H4 (cell line): ENCODE data around the gene LSM2. TPM values are rescaled to one million over a fixed set of nuclear protein-coding genes. Genes with fewer than 3 reads are reported as not detected.

Source experiments
- DNase-seq: peaks from one replicate; pipeline ENCODE4 v3.0.0-alpha.2; 2015; ENCODE audit warnings: low spot score
- total RNA-seq: library from RNA; depleted of rRNA; stranded (reverse); fragments of >200 nt; shearing (Covaris generic); gene quantifications from 2 replicates; pipeline ENCODE4 v1.2.3, GENCODE V29; 2014; rRNA removed

Gene LSM2
- total RNA-seq, 1 experiment from 2014 or later, result 123 TPM

DNA sequence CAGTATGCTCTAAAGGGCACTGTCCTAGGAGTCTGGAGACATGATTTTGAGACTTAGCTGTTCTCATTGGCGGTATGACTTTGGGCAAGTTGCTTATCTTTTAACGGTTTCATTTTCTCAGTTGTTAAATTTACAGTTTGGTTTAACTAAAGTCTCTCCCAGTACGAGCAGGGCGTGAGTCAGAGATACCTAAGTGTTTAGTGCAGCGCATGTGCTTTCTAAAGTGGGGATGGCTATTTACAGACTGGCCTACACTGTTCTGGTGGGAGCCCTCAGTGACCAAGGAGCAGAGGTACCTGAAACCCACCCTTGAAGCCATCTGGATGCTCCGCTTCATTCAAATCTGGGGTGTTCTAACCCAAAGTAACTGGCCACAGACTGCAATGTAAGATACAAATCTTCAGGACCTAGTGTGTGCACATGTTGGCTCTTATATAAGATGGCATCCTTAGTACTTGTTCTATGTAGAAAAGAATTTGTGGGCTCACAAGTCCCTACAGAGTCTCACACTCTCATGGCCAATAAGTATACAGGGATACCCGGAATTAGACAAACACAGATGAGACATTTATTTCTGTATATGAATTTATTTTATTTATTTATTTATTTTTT, 56.2 kb downstream of the LSM2 start:
- peak; percentile 52 for DNase-seq

DNA sequence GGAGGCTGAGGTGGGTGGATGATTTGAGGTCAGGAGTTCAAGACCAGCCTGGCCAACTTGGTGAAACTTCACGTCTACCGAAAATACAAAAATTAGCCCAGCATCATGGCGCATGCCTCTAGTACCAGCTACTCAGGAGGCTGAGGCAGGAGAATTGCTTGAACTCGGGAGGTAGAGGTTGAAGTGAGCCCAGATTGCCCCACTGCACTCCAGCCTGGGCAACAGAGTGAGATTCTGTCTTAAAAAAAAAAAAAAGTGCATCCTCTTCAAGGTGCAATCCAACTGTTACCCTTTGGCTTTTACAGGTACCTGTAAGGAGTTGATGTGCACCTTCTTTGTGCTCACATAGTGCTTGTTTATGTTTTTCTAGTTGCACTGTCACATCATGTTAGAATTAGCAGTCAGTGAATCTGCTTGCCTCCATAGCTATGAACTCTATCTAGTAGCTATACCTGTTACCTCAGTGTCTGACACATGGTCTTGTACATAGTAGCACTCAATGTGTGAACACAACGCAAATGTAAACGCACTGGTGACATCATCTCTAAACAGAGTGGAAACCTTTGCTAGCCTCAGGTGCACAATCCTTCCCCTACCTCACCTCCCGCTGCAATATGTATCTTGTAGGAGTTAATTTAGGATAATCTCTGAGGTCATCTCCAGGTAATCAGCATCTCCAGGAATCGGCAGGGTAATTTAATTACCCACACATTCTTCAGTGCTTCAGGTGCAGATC, 57.3 kb downstream of the LSM2 start:
- no peak for DNase-seq

Other genes starting within 250 kb of the LSM2 start
- gene LTA, start 234.7 kb downstream of the LSM2 start, total RNA-seq, result not detected in 2 replicates
- not detected in 2 replicates for gene TNF, start 231.4 kb downstream of the LSM2 start, total RNA-seq
- not detected in 2 replicates for gene LTB, start 224.5 kb downstream of the LSM2 start, total RNA-seq
- not detected in 2 replicates for gene LST1, start 220.7 kb downstream of the LSM2 start, total RNA-seq
- not detected in 2 replicates for gene NCR3, start 214.0 kb downstream of the LSM2 start, total RNA-seq
- gene AIF1, start 191.7 kb downstream of the LSM2 start, total RNA-seq, result not detected in 2 replicates
- gene PRRC2A, start 186.3 kb downstream of the LSM2 start, total RNA-seq, result 26.2 and 36.1 TPM in 2 replicates
- gene BAG6, start 154.3 kb downstream of the LSM2 start, total RNA-seq, result 122 and 138 TPM in 2 replicates
- gene APOM, start 151.1 kb downstream of the LSM2 start, total RNA-seq, result 0.91 and 1.1 TPM in 2 replicates
- 19.3 and 20.8 TPM in 2 replicates for gene C6orf47, start 146.2 kb downstream of the LSM2 start, total RNA-seq
- gene GPANK1, start 142.0 kb downstream of the LSM2 start, total RNA-seq, result 13.4 and 15.9 TPM in 2 replicates
- gene CSNK2B, start 140.9 kb downstream of the LSM2 start, total RNA-seq, result 443 and 553 TPM in 2 replicates
- gene LY6G5B, start 137.0 kb downstream of the LSM2 start, total RNA-seq, result not detected in 2 replicates
- 0.97 TPM in 1 of 2 replicates, not detected in the other for gene LY6G5C, start 125.9 kb downstream of the LSM2 start, total RNA-seq
- 28.0 and 34.6 TPM in 2 replicates for gene ABHD16A, start 103.6 kb downstream of the LSM2 start, total RNA-seq
- not detected in 2 replicates for gene LY6G6F, start 100.1 kb downstream of the LSM2 start, total RNA-seq
- not detected in 2 replicates for gene LY6G6D, start 91.6 kb downstream of the LSM2 start, total RNA-seq
- gene LY6G6C, start 85.2 kb downstream of the LSM2 start, total RNA-seq, result not detected in 2 replicates
- not detected in 2 replicates for gene MPIG6B, start 83.6 kb downstream of the LSM2 start, total RNA-seq
- gene DDAH2, start 77.7 kb downstream of the LSM2 start, total RNA-seq, result 75.2 and 101 TPM in 2 replicates
- 710 and 730 TPM in 2 replicates for gene CLIC1, start 70.4 kb downstream of the LSM2 start, total RNA-seq
- 5.3 and 10.8 TPM in 2 replicates for gene MSH5, start 67.0 kb downstream of the LSM2 start, total RNA-seq
- gene SAPCD1, start 44.3 kb downstream of the LSM2 start, total RNA-seq, result 0.21 and 2.8 TPM in 2 replicates
- gene VWA7, start 29.6 kb downstream of the LSM2 start, total RNA-seq, result 0.37 and 2.2 TPM in 2 replicates
- gene VARS1, start 11.2 kb downstream of the LSM2 start, total RNA-seq, result 37.3 and 37.5 TPM in 2 replicates
- gene HSPA1L, start 8.3 kb upstream of the LSM2 start, total RNA-seq, result 0.85 and 1.0 TPM in 2 replicates
- gene HSPA1A, start 8.6 kb upstream of the LSM2 start, total RNA-seq, result 29.8 and 31.5 TPM in 2 replicates
- 84.4 and 109 TPM in 2 replicates for gene HSPA1B, start 20.8 kb upstream of the LSM2 start, total RNA-seq
- 91.5 and 101 TPM in 2 replicates for gene NEU1, start 55.9 kb upstream of the LSM2 start, total RNA-seq
- not detected in 2 replicates for gene SLC44A4, start 72.0 kb upstream of the LSM2 start, total RNA-seq
- 44.6 and 49.6 TPM in 2 replicates for gene EHMT2, start 90.7 kb upstream of the LSM2 start, total RNA-seq
- 0.62 and 0.70 TPM in 2 replicates for gene ZBTB12, start 95.1 kb upstream of the LSM2 start, total RNA-seq
- gene C2, start 120.8 kb upstream of the LSM2 start, total RNA-seq, result 0.75 TPM in 1 of 2 replicates, not detected in the other
- gene CFB, start 139.1 kb upstream of the LSM2 start, total RNA-seq, result 1.5 and 4.3 TPM in 2 replicates
- 140 and 141 TPM in 2 replicates for gene NELFE, start 152.0 kb upstream of the LSM2 start, total RNA-seq
- 21.1 and 23.8 TPM in 2 replicates for gene SKIC2, start 152.2 kb upstream of the LSM2 start, total RNA-seq
- gene DXO, start 165.2 kb upstream of the LSM2 start, total RNA-seq, result 11.0 and 13.5 TPM in 2 replicates
- 7.2 and 8.5 TPM in 2 replicates for gene C4A, start 175.1 kb upstream of the LSM2 start, total RNA-seq
- 6.5 and 10.9 TPM in 2 replicates for gene C4B, start 207.8 kb upstream of the LSM2 start, total RNA-seq
- 0.48 TPM in 1 of 2 replicates, not detected in the other for gene CYP21A2, start 231.4 kb upstream of the LSM2 start, total RNA-seq